GM23338 (cell line): ENCODE data around the gene WNK1. TPM values are rescaled to one million over a fixed set of nuclear protein-coding genes. Genes with fewer than 3 reads are reported as not detected.

Source experiments
- ATAC-seq: fragments of 200-7000 bp; cut with Tn5 transposase; 3 replicates; pipeline ENCODE4 v1.9.1; 2020
- DNase-seq: peaks from one replicate; pipeline ENCODE4 v3.0.0-alpha.2; 2015; ENCODE audit warnings: low spot score
- H2AFZ ChIP-seq: fragments of 200-600 bp; sonication (generic); 2 replicates; pipeline ENCODE4 v1.8.0; 2016; ENCODE audit warnings: antibody characterized with exemption, mild to moderate bottlenecking, moderate library complexity
- H3F3A ChIP-seq: fragments of 200-600 bp; sonication (generic); replicated peaks from 2 replicates; pipeline ENCODE4 v1.8.0; 2017; ENCODE audit warnings: antibody characterized with exemption, mixed run types, low read depth
- H3K27ac ChIP-seq: fragments of 200-600 bp; sonication (generic); 2 replicates; pipeline ENCODE4 v1.6.1; 2016; ENCODE audit warnings: low read depth
- H3K27me3 ChIP-seq: fragments of 200-600 bp; sonication (generic); 2 replicates; pipeline ENCODE4 v1.8.0; 2016; ENCODE audit warnings: mild to moderate bottlenecking, mixed run types, moderate library complexity; ENCODE audit not compliant: insufficient read depth
- H3K36me3 ChIP-seq: fragments of 200-600 bp; sonication (generic); 2 replicates; pipeline ENCODE4 v1.8.0; 2016; ENCODE audit warnings: mild to moderate bottlenecking; ENCODE audit not compliant: insufficient read depth
- H3K4me1 ChIP-seq: fragments of 200-600 bp; sonication (generic); 2 replicates; pipeline ENCODE4 v1.8.0; 2016; ENCODE audit warnings: mild to moderate bottlenecking, moderate library complexity; ENCODE audit not compliant: insufficient read depth
- H3K4me2 ChIP-seq: fragments of 200-600 bp; sonication (generic); 2 replicates; pipeline ENCODE4 v1.7.1; 2017; ENCODE audit warnings: mixed run types
- H3K4me3 ChIP-seq: fragments of 200-600 bp; sonication (generic); 2 replicates; pipeline ENCODE4 v1.6.1; 2016; ENCODE audit warnings: mixed run types
- H3K79me2 ChIP-seq: fragments of 200-600 bp; sonication (generic); replicated peaks from 2 replicates; pipeline ENCODE4 v1.8.0; 2017; ENCODE audit warnings: mild to moderate bottlenecking; ENCODE audit not compliant: insufficient read depth
- H3K9me2 ChIP-seq: fragments of 200-600 bp; sonication (generic); 2 replicates; pipeline ENCODE4 v1.8.0; 2017; ENCODE audit not compliant: insufficient read depth
- H4K20me1 ChIP-seq: fragments of 200-600 bp; sonication (generic); replicated peaks from 2 replicates; pipeline ENCODE4 v1.8.0; 2017; ENCODE audit warnings: mild to moderate bottlenecking; ENCODE audit not compliant: insufficient read depth
- H3K27ac Mint-ChIP-seq: 2 replicates; pipeline ENCODE4 v1.8.0; 2020; ENCODE audit warnings: inconsistent platforms, mild to moderate bottlenecking, moderate library complexity, mixed read lengths
- H3K27me3 Mint-ChIP-seq: 3 replicates; pipeline ENCODE4 v1.8.0; 2022; ENCODE audit warnings: low read depth, mild to moderate bottlenecking, moderate library complexity, mixed read lengths, inconsistent platforms; ENCODE audit not compliant: insufficient read depth, poor library complexity
- H3K36me3 Mint-ChIP-seq: 3 replicates; pipeline ENCODE4 v1.8.0; 2021; ENCODE audit warnings: low read depth, mild to moderate bottlenecking, inconsistent platforms, moderate library complexity, mixed read lengths
- H3K4me1 Mint-ChIP-seq: 3 replicates; pipeline ENCODE4 v1.8.0; 2020; ENCODE audit warnings: mild to moderate bottlenecking, inconsistent platforms, mixed read lengths
- H3K4me3 Mint-ChIP-seq: 3 replicates; pipeline ENCODE4 v1.8.0; 2021; ENCODE audit warnings: moderate library complexity, mild to moderate bottlenecking, inconsistent platforms, mixed read lengths
- H3K9me3 Mint-ChIP-seq: 3 replicates; pipeline ENCODE4 v1.8.0; 2020; ENCODE audit warnings: moderate library complexity, mild to moderate bottlenecking, inconsistent platforms, mixed read lengths
- CREB1 ChIP-seq: fragments of 250-450 bp; sonication (Bioruptor Pico); IDR thresholded peaks from 2 replicates; pipeline ENCODE4 v1.5.0; 2020; ENCODE audit warnings: low read depth, mild to moderate bottlenecking, moderate library complexity
- ETS1 ChIP-seq: IDR thresholded peaks from 2 replicates; pipeline ENCODE4 v1.6.1; 2016; ENCODE audit warnings: antibody characterized with exemption
- EZH2phosphoT487 ChIP-seq: fragments of 200-600 bp; sonication (generic); IDR thresholded peaks from one replicate; pipeline ENCODE4 v1.8.1; 2018; ENCODE audit warnings: antibody characterized with exemption; ENCODE audit not compliant: unreplicated experiment
- NANOG ChIP-seq: IDR thresholded peaks from 2 replicates; pipeline ENCODE4 v1.6.1; 2016; ENCODE audit warnings: antibody characterized with exemption, borderline replicate concordance
- REST ChIP-seq: IDR thresholded peaks from one replicate; pipeline ENCODE4 v1.6.1; 2018; ENCODE audit warnings: antibody characterized with exemption; ENCODE audit not compliant: unreplicated experiment
- STAT1 ChIP-seq: IDR thresholded peaks from one replicate; pipeline ENCODE4 v1.6.1; 2016; ENCODE audit warnings: antibody characterized with exemption; ENCODE audit not compliant: unreplicated experiment
- ZNF114 ChIP-seq: fragments of 250-450 bp; sonication (Bioruptor Pico); IDR thresholded peaks from 2 replicates; pipeline ENCODE4 v1.5.0; 2020; ENCODE audit warnings: mild to moderate bottlenecking, moderate library complexity
- ZNF462 ChIP-seq: fragments of 250-450 bp; sonication (Bioruptor Pico); IDR thresholded peaks from 2 replicates; pipeline ENCODE4 v1.5.0; 2020; ENCODE audit warnings: mild to moderate bottlenecking, moderate library complexity
- polyA plus RNA-seq: library from polyadenylated mRNA; unstranded; fragments of >200 nt; fragmentation: Nextera tagmentation; extraction: Ambion mirVana; gene quantifications from 2 replicates; pipeline ENCODE4 v1.2.1, GENCODE V29; 2016
- total RNA-seq: library from RNA; depleted of rRNA; stranded (reverse); fragments of >200 nt; shearing (Covaris generic); gene quantifications from 2 replicates; pipeline ENCODE4 v1.2.3, GENCODE V29; 2014

Gene WNK1
- total and polyA plus RNA-seq, 2 experiments from 2014 or later, result 86.8 to 114 TPM

GRCh38 chr12:806200-806791 lies 53.9 kb downstream of the WNK1 start:
- TF ChIP-seq ETS1 (no peak), ZNF462 (no peak), ZNF114 (CRISPR knock-in tag) (no peak), NANOG (no peak), REST (no peak), CREB1 (CRISPR knock-in tag) (no peak), EZH2phosphoT487 (no peak), STAT1 (no peak)
- no peak for DNase-seq

More at GRCh38 chr12:806200-806791, 53.9 kb downstream of the WNK1 start:
- Histone ChIP-seq H3K4me2 (no peak overlapping the region), H3F3A (no peaks in the 10 kb centered on the region), H3K79me2 (peaks cover 97% of the 10 kb centered on the region), H3K36me3 (no peaks in the 10 kb centered on the region), H3K27me3 (no peaks in the 10 kb centered on the region), H3K4me1 (peaks cover 13% of the 10 kb centered on the region), H3K4me3 (no peak overlapping the region), H3K27ac (no peak overlapping the region), H3K9me2 (no peaks in the 10 kb centered on the region), H2AFZ (no peak overlapping the region), H4K20me1 (peaks cover 26% of the 10 kb centered on the region)
- peaks cover 26% of the 10 kb centered on the region for H3K4me1 Mint-ChIP-seq
- no peaks in the 10 kb centered on the region for H3K36me3 Mint-ChIP-seq
- H3K27ac Mint-ChIP-seq, result 0 out of 2 replicates have a peak overlapping the region, but pooled peaks have one; percentile 10
- ATAC-seq, result no peak
- H3K27me3 Mint-ChIP-seq, result peaks cover 3% of the 10 kb centered on the region
- no peak overlapping the region for H3K4me3 Mint-ChIP-seq
- no peaks in the 10 kb centered on the region for H3K9me3 Mint-ChIP-seq
